GM19467 (cell line): ENCODE data around the gene OPCML.

Source experiments
- ATAC-seq: cut with Tn5 transposase; IDR thresholded peaks from one replicate; pipeline ENCODE4 v1.9.1; 2021; ENCODE audit warnings: mild to moderate bottlenecking, moderate library complexity; ENCODE audit not compliant: unreplicated experiment

The OPCML gene

DNA sequence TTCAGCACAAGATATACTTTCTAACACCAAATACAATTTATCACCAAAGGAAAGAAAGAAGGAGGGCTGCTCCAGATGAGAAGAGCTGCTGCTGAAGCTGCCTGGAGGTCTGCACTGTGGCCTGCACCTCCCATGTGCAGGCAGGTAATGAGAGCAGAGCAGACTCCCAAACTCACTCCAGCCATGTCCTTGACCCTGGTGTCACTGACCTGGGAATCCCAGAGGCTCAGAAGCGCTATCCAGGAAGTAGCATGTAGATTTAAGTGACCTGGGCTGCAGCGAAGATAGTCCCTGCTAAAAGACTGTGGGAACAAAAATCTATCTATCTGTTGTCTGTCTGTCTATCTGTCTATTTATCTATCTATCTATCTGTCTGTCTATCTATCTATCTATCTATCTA is 816.3 kb downstream of the OPCML start:
- no peak for ATAC-seq

GRCh38 chr11:132714859-132715440 is 817.4 kb downstream of the OPCML start:
- ATAC-seq: no peak

GRCh38 chr11:132712466-132712865 is 819.8 kb downstream of the OPCML start:
- ATAC-seq: no peak

DNA sequence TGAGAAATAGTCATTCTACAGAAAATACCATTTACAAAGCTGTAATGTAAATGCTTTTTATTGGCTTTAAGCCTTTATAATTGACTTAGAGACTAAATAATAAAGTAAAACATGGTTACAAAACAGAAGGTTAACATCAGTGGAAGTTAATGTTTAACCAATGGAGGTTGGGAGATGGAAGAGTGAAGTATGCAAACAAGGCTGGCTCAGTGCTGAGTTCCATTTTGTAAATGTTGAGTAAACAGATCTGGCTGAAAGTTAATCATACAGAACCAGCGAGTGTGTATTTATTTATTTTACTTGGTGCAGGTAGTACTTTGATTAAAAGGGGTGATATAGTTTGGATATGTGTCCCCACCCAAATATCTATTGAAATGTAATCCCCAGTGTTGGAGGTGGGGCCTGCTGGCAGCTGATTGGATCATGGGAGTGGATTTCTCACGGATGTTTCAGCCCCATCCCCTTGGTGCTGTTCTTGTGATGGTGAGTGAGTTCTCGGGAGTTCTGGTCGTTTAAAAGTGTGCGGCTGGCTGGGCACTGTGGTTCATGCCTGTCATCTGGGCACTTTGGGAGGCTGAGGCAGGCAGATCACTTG is 827.4 kb downstream of the OPCML start:
- ATAC-seq: no peak

DNA sequence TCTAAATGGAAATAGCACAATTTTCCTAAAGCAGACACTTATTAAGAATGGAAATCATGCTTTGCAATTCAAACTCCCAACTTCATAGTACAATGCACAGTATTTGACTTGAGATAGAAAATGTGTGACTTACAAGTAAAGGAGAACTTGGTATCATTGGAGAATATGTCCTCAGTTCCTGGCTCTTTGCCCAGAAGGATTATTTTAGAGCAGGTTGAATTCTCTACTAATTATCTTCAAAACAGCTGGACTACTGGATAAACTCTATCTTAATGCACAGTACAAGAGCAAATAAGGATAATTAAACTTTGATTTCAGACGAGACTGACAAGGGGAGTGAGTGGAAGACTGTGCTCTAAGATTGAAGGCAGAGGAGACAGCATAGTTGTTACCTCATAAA is 839.4 kb downstream of the OPCML start:
- no peak for ATAC-seq

DNA sequence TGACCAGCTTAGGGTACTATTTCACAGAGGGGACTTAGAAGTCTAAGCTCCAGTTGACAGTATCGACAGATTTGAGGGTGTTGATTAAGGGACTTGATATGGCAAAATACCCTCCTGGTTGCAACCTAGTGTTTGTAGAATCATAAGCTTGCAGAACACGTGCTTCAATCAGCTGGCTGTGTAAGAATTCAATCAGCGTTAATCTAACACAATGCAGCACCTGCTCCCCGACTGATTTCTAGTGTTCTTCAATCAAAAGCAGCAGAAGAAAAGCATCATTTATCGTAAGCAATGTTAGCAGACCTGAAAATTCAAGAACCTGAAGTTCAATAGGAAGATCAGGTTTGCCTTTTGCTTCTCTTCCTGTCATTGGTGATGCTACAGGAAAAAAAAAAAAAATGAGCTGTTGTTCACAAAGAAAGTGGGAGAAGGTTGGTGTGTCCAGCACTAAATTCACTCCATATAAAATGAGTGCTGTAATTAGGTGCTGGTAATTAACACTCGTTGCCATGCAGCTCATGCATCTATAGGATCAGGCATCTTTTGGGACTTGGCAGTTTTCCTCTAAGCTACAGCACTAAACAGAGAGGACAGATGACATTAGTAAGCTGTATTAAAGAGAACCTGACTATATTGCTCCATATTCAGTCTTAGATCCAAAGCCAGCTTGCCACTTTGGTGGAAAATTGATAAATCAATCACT is 840.3 kb downstream of the OPCML start:
- no peak for ATAC-seq

DNA sequence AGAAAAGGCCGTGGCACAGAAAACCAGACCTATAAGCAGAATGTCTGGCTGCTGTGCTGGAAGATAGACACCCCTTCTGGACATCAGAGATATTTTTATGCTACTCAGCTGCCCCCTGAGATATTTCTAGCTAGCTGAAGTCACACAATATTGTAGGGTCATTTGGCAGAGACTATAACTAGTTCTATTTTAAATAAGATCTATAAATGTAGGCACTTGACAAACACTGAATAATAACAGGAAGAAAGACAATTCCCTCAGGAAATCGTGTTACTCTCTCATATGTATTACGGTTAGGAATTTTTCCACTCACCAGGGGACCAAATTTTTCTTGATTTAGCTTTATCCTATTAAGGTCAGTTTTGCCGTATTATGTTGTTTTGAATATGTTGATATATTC is 845.4 kb downstream of the OPCML start:
- ATAC-seq: no peak

DNA sequence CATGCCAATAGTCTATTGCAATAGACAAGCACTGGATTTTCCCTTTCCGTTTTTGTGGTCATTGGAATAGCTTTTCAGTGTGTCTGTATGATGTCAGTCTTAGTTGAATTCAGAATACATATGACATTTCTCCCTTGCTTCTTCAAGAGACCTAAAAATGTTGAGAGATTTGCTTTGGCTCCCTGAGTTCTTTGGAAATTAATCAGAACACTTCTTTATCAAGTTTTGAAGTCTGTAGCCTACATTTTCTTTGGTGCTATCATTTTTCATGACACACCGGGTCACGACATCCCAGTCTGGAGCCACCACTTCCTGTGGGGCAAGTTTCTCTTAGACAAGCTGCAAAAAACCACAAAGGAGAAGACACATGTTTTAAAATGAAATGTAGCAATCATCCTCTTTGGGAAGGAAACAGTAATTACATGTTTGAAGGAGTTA is 847.1 kb downstream of the OPCML start:
- ATAC-seq: no peak

DNA sequence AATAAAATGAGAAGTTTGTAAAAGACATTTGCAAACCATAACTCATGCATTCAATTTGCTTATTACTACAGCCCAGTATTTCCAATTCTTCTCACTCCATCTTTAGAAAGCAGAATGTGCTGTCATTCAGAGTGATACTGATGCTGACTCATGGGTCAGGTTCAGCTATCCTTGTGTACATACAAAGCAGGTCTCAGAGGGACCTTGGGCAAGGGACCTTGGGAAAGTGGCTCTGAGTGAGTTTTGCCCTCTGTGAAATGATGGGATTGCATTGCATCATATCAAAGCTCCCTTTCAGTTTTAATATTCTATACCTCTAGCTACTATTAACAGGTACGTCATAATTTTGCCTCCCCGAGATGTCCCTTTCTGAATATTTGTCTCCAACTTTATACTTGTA is 848.7 kb downstream of the OPCML start:
- ATAC-seq: no peak

DNA sequence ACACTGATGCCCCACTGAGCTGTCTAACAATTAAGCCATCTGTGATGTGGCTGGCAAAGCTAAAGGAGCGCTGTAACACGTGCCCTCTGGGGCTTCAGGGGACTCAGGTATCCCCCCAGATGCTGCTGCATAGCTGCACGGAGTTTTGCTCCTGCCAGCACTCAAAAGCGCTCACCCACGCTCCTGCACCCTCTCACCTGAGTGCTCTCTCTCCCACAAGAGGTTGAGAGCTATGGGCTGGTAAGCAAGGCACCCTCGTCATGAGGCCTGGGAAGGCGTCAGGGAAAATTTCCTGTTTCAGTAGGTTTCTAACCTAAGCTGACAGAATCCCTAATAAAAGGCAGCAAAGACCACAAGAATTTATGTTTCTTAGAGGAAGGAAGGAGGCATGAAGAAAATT is 850.3 kb downstream of the OPCML start:
- no peak for ATAC-seq

DNA sequence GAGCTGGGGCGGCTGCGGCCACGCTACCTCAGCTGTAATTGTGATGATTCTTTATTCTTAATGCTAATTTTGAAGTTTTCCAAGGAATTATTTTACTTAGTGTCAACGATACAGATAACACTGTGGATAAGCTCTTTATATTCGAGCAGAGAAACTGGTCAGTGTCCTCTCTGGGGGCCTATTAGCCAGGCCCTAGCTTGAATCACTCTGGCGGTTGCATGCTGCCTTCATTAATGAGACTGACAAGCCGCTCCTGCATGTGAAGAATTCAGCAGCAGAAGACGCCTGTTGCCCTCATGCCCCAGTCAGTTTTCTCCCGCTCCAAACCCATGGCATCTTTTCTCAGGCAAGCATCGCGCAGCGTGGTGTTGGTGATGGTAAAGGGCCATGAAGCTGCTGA is 851.7 kb downstream of the OPCML start:
- ATAC-seq: no peak

DNA sequence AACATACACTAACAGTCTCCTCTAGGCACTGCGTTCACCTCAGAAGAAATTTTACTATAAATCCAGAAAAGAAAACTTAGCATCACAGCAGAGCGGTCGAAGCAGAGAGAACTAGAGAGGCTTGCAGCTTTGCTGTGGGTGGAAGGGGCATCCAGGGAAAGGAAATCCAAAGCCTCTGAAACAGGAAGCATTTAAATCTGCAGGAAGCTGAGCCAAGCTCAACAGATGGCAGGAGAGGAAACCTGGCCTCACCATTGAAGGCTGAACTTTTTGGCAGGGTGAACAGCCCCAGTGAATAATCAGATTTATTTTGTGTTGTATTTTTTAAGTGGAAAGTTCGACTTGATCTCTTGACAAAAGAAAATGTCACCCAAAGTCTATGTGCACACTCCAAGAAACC is 858.1 kb downstream of the OPCML start:
- no peak for ATAC-seq

- ATAC-seq: no peak
Measured at GRCh38 chr11:132671851-132672370, 860.4 kb downstream of the OPCML start.

DNA sequence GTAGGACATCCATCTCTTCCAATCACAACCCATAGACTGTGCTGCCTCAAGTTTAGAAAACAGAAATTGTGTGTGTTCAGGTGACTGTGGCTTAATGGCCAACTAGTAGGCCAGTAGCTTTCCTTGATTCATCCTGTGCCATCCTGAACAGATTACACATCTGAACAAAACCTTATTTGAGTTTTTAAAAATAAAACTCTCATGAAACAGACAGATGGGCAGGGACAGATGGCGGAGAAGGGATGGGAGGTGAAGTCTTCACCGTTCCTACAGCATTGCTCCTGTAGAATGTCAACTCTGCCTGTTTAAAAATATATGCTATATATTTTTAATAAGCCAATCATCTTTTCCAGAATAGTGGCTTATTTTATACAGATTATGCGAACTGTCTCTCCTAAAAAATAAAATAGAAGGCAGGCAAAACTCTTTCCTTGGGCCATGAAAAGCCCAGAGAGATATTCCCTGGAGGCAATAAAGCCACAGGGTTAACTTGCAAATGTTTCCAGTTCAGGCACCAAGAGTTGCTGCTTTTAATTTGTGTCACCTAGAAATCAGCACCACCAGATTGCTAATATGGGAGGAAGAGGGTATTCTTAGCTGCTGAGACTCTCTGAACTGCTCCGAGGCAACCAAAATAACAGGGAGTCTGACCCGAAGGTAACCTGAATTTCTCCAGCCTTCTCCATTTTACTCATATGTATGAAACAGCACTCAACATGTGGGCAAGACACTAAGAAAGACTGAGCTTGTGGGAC is 861.2 kb downstream of the OPCML start:
- no peak for ATAC-seq

DNA sequence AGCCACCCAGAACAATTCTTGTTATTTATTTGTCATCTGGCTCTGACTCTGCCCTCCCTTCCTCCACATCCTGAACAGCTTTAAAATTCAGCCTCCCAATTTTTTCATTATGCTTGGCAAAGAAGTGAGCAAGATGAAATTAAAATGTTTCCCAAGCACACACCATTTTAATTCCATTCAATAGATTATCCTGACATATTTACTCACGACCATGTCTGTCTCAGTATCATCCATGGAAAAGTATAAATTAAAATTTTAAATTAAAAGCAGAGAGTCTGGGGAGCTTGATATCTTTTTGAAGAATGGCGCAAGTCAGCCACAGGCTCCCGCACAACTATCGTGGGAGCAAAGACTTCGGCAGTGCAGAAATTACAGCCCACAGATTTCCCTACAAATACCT is 862.4 kb downstream of the OPCML start:
- no peak for ATAC-seq

GRCh38 chr11:132665205-132665604 is 867.1 kb downstream of the OPCML start:
- ATAC-seq: no peak

GRCh38 chr11:132658696-132659095 is 873.6 kb downstream of the OPCML start:
- ATAC-seq: no peak

DNA sequence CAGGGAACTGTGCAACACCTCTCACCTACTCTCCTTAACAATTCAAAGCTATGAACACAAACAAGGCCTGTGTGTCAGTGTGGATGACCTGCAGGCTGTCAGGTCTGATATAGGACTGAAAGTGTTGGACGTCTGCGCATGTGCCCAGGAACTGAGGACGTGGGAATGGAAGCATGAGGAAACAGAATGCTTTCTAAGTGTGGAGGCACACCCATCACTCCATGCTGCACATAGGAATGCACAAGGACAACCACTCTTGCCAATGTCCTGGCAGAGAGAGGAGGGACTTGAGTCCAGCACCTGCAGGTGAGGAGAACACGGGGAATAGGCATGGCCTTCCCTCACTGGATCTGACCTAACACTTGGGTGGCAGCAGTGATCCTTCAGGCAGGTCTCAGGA is 874.3 kb downstream of the OPCML start:
- ATAC-seq: no peak

- ATAC-seq: no peak
Measured at GRCh38 chr11:132655187-132655855, 877.0 kb downstream of the OPCML start.

DNA sequence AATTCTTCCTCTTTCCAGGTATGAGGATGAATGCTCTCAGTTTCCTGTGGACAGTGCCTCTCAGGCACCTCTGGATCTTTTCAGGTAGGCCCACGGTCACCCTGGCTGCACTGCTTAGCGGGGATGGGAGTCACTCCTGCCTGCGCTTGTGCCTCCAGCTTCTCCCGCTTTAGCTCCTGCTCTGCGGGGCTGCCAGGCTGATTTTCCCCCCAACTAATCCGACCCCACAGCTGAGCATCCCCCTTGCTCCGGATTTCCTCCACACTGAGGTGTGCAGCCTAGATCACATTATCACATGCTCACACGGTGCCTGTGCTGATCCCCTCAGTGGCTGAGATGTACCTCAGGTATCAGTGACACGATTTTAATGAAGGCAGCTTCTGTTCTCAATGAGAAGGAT is 879.1 kb downstream of the OPCML start:
- ATAC-seq: no peak
